Measurements from ENCODE around the gene TLCD1.

The TLCD1 gene

GRCh38 chr17:28717578-28718332 is 8.3 kb downstream of the TLCD1 start, which contains the start of gene RAB34 (continued):
- no peak for TF ChIP-seq ZNF837 (tag by site-specific recombination; IDR thresholded peaks at IDR 0.05)
- no peak for TF ChIP-seq ZNF350 (tag by site-specific recombination; IDR thresholded peaks at IDR 0.05)
- no peak for TF ChIP-seq ZNF473 (tag by site-specific recombination; IDR thresholded peaks at IDR 0.05)
- peak; percentile 83 for TF ChIP-seq ZNF610 (tag by site-specific recombination; IDR thresholded peaks at IDR 0.05; ENCODE audit: borderline replicate concordance)
- TF ChIP-seq SCRT2 (tag by site-specific recombination; IDR thresholded peaks at IDR 0.05), result no peak
- TF ChIP-seq ZNF324 (tag by site-specific recombination; IDR thresholded peaks at IDR 0.05), result no peak
- TF ChIP-seq ZBTB7A (tag by site-specific recombination; IDR thresholded peaks at IDR 0.05; ENCODE audit: low read depth), result no peak; the same call in 1 of the 2 replicates
- TF ChIP-seq PRDM10 (tag by site-specific recombination; IDR thresholded peaks at IDR 0.05), result peak; percentile 57
- TF ChIP-seq ZNF138 (tag by site-specific recombination; IDR thresholded peaks at IDR 0.05; ENCODE audit: borderline replicate concordance), result no peak
- TF ChIP-seq ZNF274 (IDR thresholded peaks at IDR 0.05; ENCODE audit: low read length), result no peak
- TF ChIP-seq ZNF274 (tag by site-specific recombination; IDR thresholded peaks at IDR 0.05; ENCODE audit: borderline replicate concordance), result no peak
- TF ChIP-seq ZNF24 (tag by site-specific recombination; IDR thresholded peaks at IDR 0.05), result peak; percentile 16; the same call in 1 of the 2 replicates
- TF ChIP-seq ZNF626 (tag by site-specific recombination; IDR thresholded peaks at IDR 0.05), result no peak
- 0 out of 2 replicates have a peak, but pooled peaks have one; percentile 25 for TF ChIP-seq ZSCAN4 (tag by site-specific recombination; IDR thresholded peaks at IDR 0.05)
- TF ChIP-seq KLF16 (tag by site-specific recombination; IDR thresholded peaks at IDR 0.05), result peak; percentile 72
- no peak; the same call in 1 of the 2 replicates for TF ChIP-seq ZSCAN5A (tag by site-specific recombination; IDR thresholded peaks at IDR 0.05)
- peak; percentile 61 for TF ChIP-seq KLF8 (tag by site-specific recombination; IDR thresholded peaks at IDR 0.05)
- TF ChIP-seq ZNF664 (tag by site-specific recombination; IDR thresholded peaks at IDR 0.05), result no peak
- peak; percentile 62 for TF ChIP-seq ZNF561 (tag by site-specific recombination; IDR thresholded peaks at IDR 0.05; ENCODE audit: borderline replicate concordance)
- no peak for TF ChIP-seq GLI4 (tag by site-specific recombination; IDR thresholded peaks at IDR 0.05)
- TF ChIP-seq ZNF18 (tag by site-specific recombination; IDR thresholded peaks at IDR 0.05), result no peak
- TF ChIP-seq ZNF433 (tag by site-specific recombination; IDR thresholded peaks at IDR 0.05; ENCODE audit: low read depth), result no peak
- no peak for TF ChIP-seq ZNF658 (tag by site-specific recombination; IDR thresholded peaks at IDR 0.05)
- TF ChIP-seq ZNF114 (tag by site-specific recombination; IDR thresholded peaks at IDR 0.05), result no peak
- TF ChIP-seq ZNF704 (tag by site-specific recombination; IDR thresholded peaks at IDR 0.05), result no peak
- TF ChIP-seq CTCF (tag by site-specific recombination; IDR thresholded peaks at IDR 0.05), result peak; percentile 87
- no peak for TF ChIP-seq ZNF488 (tag by site-specific recombination; IDR thresholded peaks at IDR 0.05)
- TF ChIP-seq ZNF112 (tag by site-specific recombination; IDR thresholded peaks at IDR 0.05), result no peak
- TF ChIP-seq MEIS1 (CRISPR knock-in tag; IDR thresholded peaks at IDR 0.05; ENCODE audit: borderline replicate concordance), result no peak
